CD4-positive, CD25-positive, alpha-beta regulatory T cell (primary cell): ENCODE measurements around the gene C11orf42. TPM values are rescaled to one million over a fixed set of nuclear protein-coding genes. Genes with fewer than 3 reads are reported as not detected.

Source experiments
- ATAC-seq, 2 donors: fragments of 150-1000 bp; cut with Tn5 transposase; one replicate each; pipeline ENCODE4 v1.10.0; 2021; ENCODE audit warnings: low read depth in 2 of 2, moderate number of reproducible peaks in 2 of 2, moderate library complexity in 1 of 2
- DNase-seq, 3 donors: peaks; one replicate each; pipeline versions ENCODE4 v3.0.0 to v3.0.0-alpha.2; 2012 to 2022; ENCODE audit warnings: mixed read lengths in 1 of 3
- H3K27ac ChIP-seq: one replicate; pipeline ENCODE4 v1.7.0; 2013; ENCODE audit warnings: mild to moderate bottlenecking, low read length; ENCODE audit not compliant: insufficient read depth, poor library complexity, severe bottlenecking
- H3K27me3 ChIP-seq: one replicate; pipeline ENCODE4 v1.7.0; 2013; ENCODE audit warnings: low read length; ENCODE audit not compliant: control insufficient read depth, insufficient read depth
- H3K36me3 ChIP-seq: one replicate; pipeline ENCODE4 v1.7.0; 2013; ENCODE audit warnings: mild to moderate bottlenecking, low read length, moderate library complexity; ENCODE audit not compliant: control insufficient read depth, insufficient read depth
- H3K4me1 ChIP-seq: 2 replicates; pipeline ENCODE4 v1.7.0; 2013; ENCODE audit warnings: mild to moderate bottlenecking, low read length; ENCODE audit not compliant: insufficient read depth, control insufficient read depth, poor library complexity, severe bottlenecking
- H3K4me3 ChIP-seq: one replicate; pipeline ENCODE4 v1.7.0; 2013; ENCODE audit warnings: low read depth, mild to moderate bottlenecking, low read length, moderate library complexity
- H3K9me3 ChIP-seq, 2 experiments: 1 replicate in 1 of 2; 2 replicates in 1 of 2; pipeline ENCODE4 v1.7.0; 2013; ENCODE audit warnings: low read length in 2 of 2, mild to moderate bottlenecking in 1 of 2, moderate library complexity in 1 of 2; ENCODE audit not compliant: control insufficient read depth in 2 of 2
- H3K27ac Mint-ChIP-seq, 3 donors: one replicate each; pipeline ENCODE4 v1.8.0; 2020 to 2022; ENCODE audit warnings: mild to moderate bottlenecking in 3 of 3, mixed read lengths in 3 of 3, moderate library complexity in 2 of 3
- H3K27me3 Mint-ChIP-seq: one replicate; pipeline ENCODE4 v1.8.0; 2022; ENCODE audit warnings: mild to moderate bottlenecking, mixed read lengths
- H3K36me3 Mint-ChIP-seq: one replicate; pipeline ENCODE4 v1.8.0; 2020; ENCODE audit warnings: mixed read lengths
- H3K4me1 Mint-ChIP-seq, 4 donors: one replicate each; pipeline ENCODE4 v1.8.0; 2020 to 2022; ENCODE audit warnings: mixed read lengths in 4 of 4, mild to moderate bottlenecking in 1 of 4
- H3K4me3 Mint-ChIP-seq, 4 donors: one replicate each; pipeline ENCODE4 v1.8.0; 2020 to 2022; ENCODE audit warnings: mild to moderate bottlenecking in 4 of 4, mixed read lengths in 4 of 4, moderate library complexity in 3 of 4
- H3K9me3 Mint-ChIP-seq, 7 donors: one replicate each; pipeline ENCODE4 v1.8.0; 2020 to 2022; ENCODE audit warnings: mixed read lengths in 7 of 7, mild to moderate bottlenecking in 3 of 7, moderate library complexity in 2 of 7
- polyA plus RNA-seq, 4 donors: library from polyadenylated mRNA; unstranded; fragments of 300-500 nt; fragmentation: Illumina TruSeq; gene quantifications; one replicate each; pipeline ENCODE4 v1.2.3, GENCODE V29; 2021
- total RNA-seq: library from RNA; stranded (reverse); gene quantifications from one replicate; pipeline ENCODE4 v1.2.3, GENCODE V29; 2022

The C11orf42 gene
- total and polyA plus RNA-seq, 5 donors from 2014 or later: not detected

GRCh38 chr11:6234387-6235107 lies 29.2 kb downstream of the C11orf42 start, which contains the start of gene FHIP1B:
TSS of gene FHIP1B (minus strand) at chr11:6234636. CDS start at chr11:6224516, 10,120 bp downstream.
- no peaks in the 10 kb centered on the region for H3K27me3 Mint-ChIP-seq
- peaks cover 3% of the 10 kb centered on the region for H3K27me3 ChIP-seq
- peak within 1 kb of the TSS; percentile 78 for H3K27ac ChIP-seq
- H3K4me1 ChIP-seq: peaks cover 21% of the 10 kb centered on the region
- peak within 1 kb of the TSS; percentile 92 to 99 (median 95) for H3K27ac Mint-ChIP-seq
- peak; percentile 91 to 94 for ATAC-seq
- H3K4me1 Mint-ChIP-seq: peaks cover 0 to 46% (median 38%) of the 10 kb centered on the region in 4 donors
- H3K4me3 Mint-ChIP-seq: peak within 1 kb of the TSS; percentile 93 to 100 (median 99)
- no peaks in the 10 kb centered on the region for H3K9me3 ChIP-seq
- no peaks in the 10 kb centered on the region for H3K9me3 Mint-ChIP-seq
- H3K4me3 ChIP-seq: peak within 1 kb of the TSS; percentile 91
- peak; percentile 100 for DNase-seq
- H3K36me3 Mint-ChIP-seq: no peaks in the 10 kb centered on the region
- no peaks in the 10 kb centered on the region for H3K36me3 ChIP-seq

- ATAC-seq (no peak), DNase-seq (no peak)
- no peak overlapping the region for H3K27ac Mint-ChIP-seq
- Histone ChIP-seq H3K27ac (no peak overlapping the region), H3K27me3 (peaks cover 3% of the 10 kb centered on the region), H3K4me3 (no peak overlapping the region), H3K36me3 (no peaks in the 10 kb centered on the region), H3K4me1 (peaks cover 16% of the 10 kb centered on the region), H3K9me3 (no peaks in the 10 kb centered on the region)
- no peaks in the 10 kb centered on the region for H3K27me3 Mint-ChIP-seq
- no peaks in the 10 kb centered on the region for H3K9me3 Mint-ChIP-seq
- H3K4me1 Mint-ChIP-seq: peaks cover 0 to 26% (median 17%) of the 10 kb centered on the region in 4 donors
- no peak overlapping the region for H3K4me3 Mint-ChIP-seq
- H3K36me3 Mint-ChIP-seq: no peaks in the 10 kb centered on the region
These were observed 31.9 kb downstream of the C11orf42 start for GRCh38 chr11:6237266-6237665.

- ATAC-seq (no peak), DNase-seq (no peak)
- no peak overlapping the region for H3K27ac ChIP-seq
- Mint-ChIP-seq H3K4me1 (peaks cover 0 to 22% (median 15%) of the 10 kb centered on the region in 4 donors), H3K27me3 (peaks cover 2% of the 10 kb centered on the region), H3K27ac (no peak overlapping the region), H3K36me3 (no peaks in the 10 kb centered on the region), H3K4me3 (no peak overlapping the region), H3K9me3 (peaks cover 0 to 1% (median 0%) of the 10 kb centered on the region in 7 donors)
- H3K36me3 ChIP-seq: no peaks in the 10 kb centered on the region
- no peaks in the 10 kb centered on the region for H3K9me3 ChIP-seq
- H3K27me3 ChIP-seq: peaks cover 5% of the 10 kb centered on the region
- peaks cover 16% of the 10 kb centered on the region for H3K4me1 ChIP-seq
- H3K4me3 ChIP-seq: no peak overlapping the region
These were observed 32.5 kb downstream of the C11orf42 start for GRCh38 chr11:6237761-6238302.

- no peak within 1 kb of the TSS for H3K27ac ChIP-seq
- H3K4me1 ChIP-seq: peaks cover 11% of the 10 kb centered on the region
- Mint-ChIP-seq H3K36me3 (no peaks in the 10 kb centered on the region), H3K4me1 (peaks cover 0 to 15% (median 8%) of the 10 kb centered on the region in 4 donors), H3K4me3 (peak within 1 kb of the TSS in 1 of 4 donors; percentile 62), H3K27ac (no peak within 1 kb of the TSS), H3K27me3 (peaks cover 12% of the 10 kb centered on the region), H3K9me3 (peaks cover 0 to 2% (median 0%) of the 10 kb centered on the region in 7 donors)
- H3K4me3 ChIP-seq: no peak within 1 kb of the TSS
- no peaks in the 10 kb centered on the region for H3K9me3 ChIP-seq
- peaks cover 5% of the 10 kb centered on the region for H3K27me3 ChIP-seq
- H3K36me3 ChIP-seq: no peaks in the 10 kb centered on the region
- ATAC-seq: no peak
- no peak for DNase-seq
These were observed 33.5 kb downstream of the C11orf42 start, which contains the start of gene CNGA4 for GRCh38 chr11:6238902-6239301. TSS of gene CNGA4 (plus strand) at chr11:6239089. CDS start at chr11:6239207, 118 bp downstream.

- ATAC-seq (no peak), DNase-seq (no peak)
- H3K4me3 Mint-ChIP-seq: no peak overlapping the region
- Histone ChIP-seq H3K27ac (no peak overlapping the region), H3K4me3 (no peak overlapping the region), H3K36me3 (no peaks in the 10 kb centered on the region), H3K27me3 (peaks cover 7% of the 10 kb centered on the region), H3K4me1 (peaks cover 5% of the 10 kb centered on the region), H3K9me3 (no peaks in the 10 kb centered on the region)
- H3K27ac Mint-ChIP-seq: peak overlapping the region in 1 of 3 donors; percentile 38
- peaks cover 13% of the 10 kb centered on the region for H3K27me3 Mint-ChIP-seq
- H3K9me3 Mint-ChIP-seq: peaks cover 0 to 2% (median 0%) of the 10 kb centered on the region in 7 donors
- no peaks in the 10 kb centered on the region for H3K36me3 Mint-ChIP-seq
- peaks cover 0 to 5% (median 3%) of the 10 kb centered on the region in 4 donors for H3K4me1 Mint-ChIP-seq
These were observed 34.8 kb downstream of the C11orf42 start for GRCh38 chr11:6240139-6240538.

GRCh38 chr11:6240781-6241180 lies 35.4 kb downstream of the C11orf42 start:
- Histone ChIP-seq H3K4me3 (no peak overlapping the region), H3K9me3 (no peaks in the 10 kb centered on the region), H3K4me1 (no peaks in the 10 kb centered on the region), H3K27me3 (peaks cover 7% of the 10 kb centered on the region), H3K27ac (no peak overlapping the region), H3K36me3 (no peaks in the 10 kb centered on the region)
- Mint-ChIP-seq H3K9me3 (peaks cover 0 to 2% (median 0%) of the 10 kb centered on the region in 7 donors), H3K27me3 (peaks cover 13% of the 10 kb centered on the region), H3K4me1 (no peaks in the 10 kb centered on the region), H3K36me3 (no peaks in the 10 kb centered on the region), H3K4me3 (no peak overlapping the region), H3K27ac (no peak overlapping the region)
- DNase-seq (no peak), ATAC-seq (no peak)

- H3K27ac ChIP-seq: no peak overlapping the region
- H3K4me3 Mint-ChIP-seq: no peak overlapping the region
- H3K27me3 ChIP-seq: peaks cover 7% of the 10 kb centered on the region
- DNase-seq (no peak), ATAC-seq (no peak)
- no peaks in the 10 kb centered on the region for H3K4me1 ChIP-seq
- no peaks in the 10 kb centered on the region for H3K9me3 ChIP-seq
- no peak overlapping the region for H3K4me3 ChIP-seq
- H3K9me3 Mint-ChIP-seq: peaks cover 0 to 2% (median 0%) of the 10 kb centered on the region in 7 donors
- no peaks in the 10 kb centered on the region for H3K36me3 Mint-ChIP-seq
- H3K27me3 Mint-ChIP-seq: peaks cover 13% of the 10 kb centered on the region
- no peaks in the 10 kb centered on the region for H3K36me3 ChIP-seq
- no peak overlapping the region for H3K27ac Mint-ChIP-seq
- no peaks in the 10 kb centered on the region for H3K4me1 Mint-ChIP-seq
These were observed 36.0 kb downstream of the C11orf42 start for GRCh38 chr11:6241316-6241715.
